Neural progenitor cell (in vitro differentiated cells): ENCODE data around the gene TSC22D4. TPM values are rescaled to one million over a fixed set of nuclear protein-coding genes. Genes with fewer than 3 reads are reported as not detected.
A peak's percentile ranks its signal among the peaks of the same experiment; 100 is the strongest.
"Not testable (repeated sequence)": the region's sequence is repeated elsewhere in the genome, so short reads cannot be mapped to it uniquely, and the experiment has no call there.

ENCODE experiments used
- DNase-seq: peaks from one replicate; pipeline ENCODE4 v3.0.0-alpha.2; 2016; ENCODE audit warnings: low spot score
- H2AFZ ChIP-seq: fragments of 200-600 bp; sonication (generic); replicated peaks from 2 replicates; pipeline ENCODE4 v1.6.1; 2016; ENCODE audit warnings: antibody characterized with exemption
- H3F3A ChIP-seq: fragments of 200-600 bp; sonication (generic); 2 replicates; pipeline ENCODE4 v1.6.1; 2016; ENCODE audit warnings: antibody characterized with exemption, low read depth
- H3K27ac ChIP-seq: fragments of 200-600 bp; sonication (generic); 2 replicates; pipeline ENCODE4 v1.5.1; 2016; ENCODE audit warnings: mild to moderate bottlenecking
- H3K27me3 ChIP-seq: fragments of 200-600 bp; sonication (generic); 2 replicates; pipeline ENCODE4 v1.6.1; 2016; ENCODE audit warnings: mild to moderate bottlenecking, moderate library complexity
- H3K36me3 ChIP-seq: fragments of 200-600 bp; sonication (generic); 2 replicates; pipeline ENCODE4 v1.5.1; 2016
- H3K4me1 ChIP-seq: fragments of 200-600 bp; sonication (generic); 2 replicates; pipeline ENCODE4 v1.6.1; 2016; ENCODE audit warnings: mixed run types
- H3K4me2 ChIP-seq: fragments of 200-600 bp; sonication (generic); 2 replicates; pipeline ENCODE4 v1.6.1; 2016
- H3K4me3 ChIP-seq: fragments of 200-600 bp; sonication (generic); 2 replicates; pipeline ENCODE4 v1.5.1; 2016
- H3K79me2 ChIP-seq: fragments of 200-600 bp; sonication (generic); 2 replicates; pipeline ENCODE4 v1.6.1; 2016; ENCODE audit warnings: low read depth
- H3K9ac ChIP-seq: fragments of 200-600 bp; sonication (generic); 2 replicates; pipeline ENCODE4 v1.6.1; 2016
- H3K9me3 ChIP-seq: fragments of 200-600 bp; sonication (generic); 2 replicates; pipeline ENCODE4 v1.5.1; 2016; ENCODE audit warnings: low read depth
- H4K20me1 ChIP-seq: fragments of 200-600 bp; sonication (generic); 2 replicates; pipeline ENCODE4 v1.6.1; 2016; ENCODE audit warnings: low read depth
- H3K27ac Mint-ChIP-seq: 3 replicates; pipeline ENCODE4 v1.8.0; 2021; ENCODE audit warnings: mixed read lengths
- H3K27me3 Mint-ChIP-seq: 2 replicates; pipeline ENCODE4 v1.8.0; 2022; ENCODE audit warnings: low read depth, mild to moderate bottlenecking, inconsistent platforms, moderate library complexity, mixed read lengths; ENCODE audit not compliant: insufficient read depth
- H3K36me3 Mint-ChIP-seq: 3 replicates; pipeline ENCODE4 v1.8.0; 2021; ENCODE audit warnings: mixed read lengths
- H3K4me1 Mint-ChIP-seq: 3 replicates; pipeline ENCODE4 v1.8.0; 2021; ENCODE audit warnings: mixed read lengths
- H3K4me3 Mint-ChIP-seq: 3 replicates; pipeline ENCODE4 v1.8.0; 2021; ENCODE audit warnings: mild to moderate bottlenecking, moderate library complexity, mixed read lengths
- H3K9me3 Mint-ChIP-seq: 3 replicates; pipeline ENCODE4 v1.8.0; 2020; ENCODE audit warnings: mixed read lengths
- EZH2 ChIP-seq: fragments of 200-600 bp; sonication (generic); IDR thresholded peaks from 2 replicates; pipeline ENCODE4 v1.6.1; 2017; ENCODE audit warnings: antibody characterized with exemption, mild to moderate bottlenecking, moderate library complexity
- EZH2phosphoT487 ChIP-seq: fragments of 200-600 bp; sonication (generic); IDR thresholded peaks from 2 replicates; pipeline ENCODE4 v1.6.1; 2017; ENCODE audit warnings: antibody characterized with exemption
- total RNA-seq: library from RNA; depleted of rRNA; stranded (reverse); fragments of >200 nt; gene quantifications from 2 replicates; pipeline ENCODE4 v1.2.3, GENCODE V29; 2015; ENCODE audit warnings: low replicate concordance
- TF ChIP-seq, protein P1 (sequence below): fragments of 200-600 bp; sonication (generic); IDR thresholded peaks from 2 replicates; pipeline ENCODE4 v1.5.1; 2017; ENCODE audit warnings: antibody characterized with exemption, mild to moderate bottlenecking

Gene TSC22D4
- 11.0 and 17.6 TPM in 2 replicates for total RNA-seq

DNA sequence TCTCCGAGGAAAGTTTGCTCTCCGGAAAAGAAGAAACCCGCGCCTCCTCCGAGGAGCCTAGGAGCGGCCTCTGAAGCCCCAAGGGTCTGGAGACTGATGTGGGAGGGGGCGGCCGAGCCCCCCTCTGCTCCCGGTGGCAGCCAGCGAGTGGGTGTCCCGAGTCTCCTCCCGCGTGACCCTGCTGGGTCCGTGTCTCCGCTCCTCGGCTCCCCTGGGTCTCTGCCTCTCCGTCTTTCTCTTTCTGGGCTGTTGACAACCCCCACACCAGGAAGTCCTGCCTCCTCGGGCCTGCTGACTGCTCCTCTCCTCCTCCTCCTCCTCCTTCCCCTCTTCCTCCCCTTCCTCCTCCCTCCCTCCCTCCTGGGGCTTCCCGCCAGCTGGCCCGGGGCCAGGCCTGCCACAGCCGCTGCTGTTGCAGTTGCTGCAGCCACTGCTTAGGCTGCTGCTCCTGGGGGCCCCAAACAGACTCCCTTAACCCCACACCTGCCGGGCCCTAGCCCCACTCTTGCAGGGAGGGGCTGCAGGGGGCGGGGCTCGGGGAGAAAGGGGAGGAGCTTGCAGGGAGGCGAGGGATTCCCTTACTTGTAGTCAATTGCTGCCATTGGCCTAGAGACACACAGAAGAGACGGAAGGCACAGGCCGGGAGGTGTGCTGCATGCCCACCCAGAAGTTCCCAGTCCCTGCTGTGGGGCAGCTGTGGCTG, at the start of gene TSC22D4:
TSC22D4 (minus strand) TSS at position 257 of the 703 bp plus-strand sequence. CDS start 1,176 bp downstream, outside the sequence.
- H3K4me3 ChIP-seq = peak within 1 kb of the TSS; percentile 71
- peaks cover 9% of the 10 kb centered on the region for H3K27me3 ChIP-seq
- H3K27ac ChIP-seq = no peak within 1 kb of the TSS
- peaks cover 3% of the 10 kb centered on the region for H3K27me3 Mint-ChIP-seq
- H3K4me1 ChIP-seq = peaks cover 16% of the 10 kb centered on the region
- no peaks in the 10 kb centered on the region for H3K36me3 Mint-ChIP-seq
- no peaks in the 10 kb centered on the region for H3K9me3 ChIP-seq
- TF ChIP-seq, protein P1, sequence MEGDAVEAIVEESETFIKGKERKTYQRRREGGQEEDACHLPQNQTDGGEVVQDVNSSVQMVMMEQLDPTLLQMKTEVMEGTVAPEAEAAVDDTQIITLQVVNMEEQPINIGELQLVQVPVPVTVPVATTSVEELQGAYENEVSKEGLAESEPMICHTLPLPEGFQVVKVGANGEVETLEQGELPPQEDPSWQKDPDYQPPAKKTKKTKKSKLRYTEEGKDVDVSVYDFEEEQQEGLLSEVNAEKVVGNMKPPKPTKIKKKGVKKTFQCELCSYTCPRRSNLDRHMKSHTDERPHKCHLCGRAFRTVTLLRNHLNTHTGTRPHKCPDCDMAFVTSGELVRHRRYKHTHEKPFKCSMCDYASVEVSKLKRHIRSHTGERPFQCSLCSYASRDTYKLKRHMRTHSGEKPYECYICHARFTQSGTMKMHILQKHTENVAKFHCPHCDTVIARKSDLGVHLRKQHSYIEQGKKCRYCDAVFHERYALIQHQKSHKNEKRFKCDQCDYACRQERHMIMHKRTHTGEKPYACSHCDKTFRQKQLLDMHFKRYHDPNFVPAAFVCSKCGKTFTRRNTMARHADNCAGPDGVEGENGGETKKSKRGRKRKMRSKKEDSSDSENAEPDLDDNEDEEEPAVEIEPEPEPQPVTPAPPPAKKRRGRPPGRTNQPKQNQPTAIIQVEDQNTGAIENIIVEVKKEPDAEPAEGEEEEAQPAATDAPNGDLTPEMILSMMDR = no peak
- no peak for TF ChIP-seq EZH2
- TF ChIP-seq EZH2phosphoT487 = no peak
- H3K4me1 Mint-ChIP-seq = peaks cover 40% of the 10 kb centered on the region
- peak within 1 kb of the TSS; percentile 92 for H3K4me3 Mint-ChIP-seq
- peak within 1 kb of the TSS; percentile 91 for H3K27ac Mint-ChIP-seq
- peak within 1 kb of the TSS; percentile 54 for H2AFZ ChIP-seq
- peak within 1 kb of the TSS; percentile 94 for H3K4me2 ChIP-seq
- H3K9ac ChIP-seq = peak within 1 kb of the TSS; percentile 60
- H4K20me1 ChIP-seq = peaks cover 6% of the 10 kb centered on the region
- H3F3A ChIP-seq = peaks cover 27% of the 10 kb centered on the region
- DNase-seq = peak; percentile 92
- no peaks in the 10 kb centered on the region for H3K9me3 Mint-ChIP-seq
- no peaks in the 10 kb centered on the region for H3K36me3 ChIP-seq
- H3K79me2 ChIP-seq = peaks cover 14% of the 10 kb centered on the region

DNA sequence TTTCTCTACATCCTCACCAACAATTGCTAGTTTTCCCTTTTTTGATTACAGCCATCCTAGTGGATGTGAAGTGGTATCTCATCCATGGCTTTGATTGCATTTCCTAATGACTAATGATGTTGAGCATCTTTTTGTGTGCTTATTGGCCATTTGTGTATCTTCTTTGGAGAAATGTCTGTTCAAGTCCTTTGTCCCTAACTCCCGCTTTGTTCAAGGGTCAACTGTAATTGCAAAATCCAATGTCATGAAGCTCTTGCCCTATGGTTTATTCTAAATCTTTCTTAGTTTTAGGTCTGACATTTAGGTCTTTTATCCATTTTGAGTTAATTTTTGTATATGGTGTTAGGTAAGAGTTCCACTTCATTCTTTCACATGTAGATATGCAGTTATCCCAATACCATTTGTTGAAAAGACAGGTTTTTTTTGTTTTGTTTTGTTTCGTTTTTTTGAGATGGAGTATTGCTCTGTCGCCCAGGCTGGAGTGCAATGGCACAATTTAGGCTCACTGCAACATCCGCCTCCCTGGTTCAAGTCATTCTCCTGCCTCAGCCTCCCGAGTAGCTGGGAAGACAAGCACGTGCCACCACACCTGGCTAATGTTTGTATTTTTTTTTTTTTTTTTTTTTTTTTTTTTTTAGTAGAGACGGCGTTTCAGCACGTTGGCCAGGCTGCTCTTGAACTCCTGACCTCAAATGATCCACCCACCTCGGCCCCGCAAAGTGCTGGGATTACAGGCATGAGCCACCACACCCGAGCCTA, 49.3 kb upstream of the TSC22D4 start:
- H3K4me3 Mint-ChIP-seq, H3K4me1 ChIP-seq, H2AFZ ChIP-seq, H3K36me3 ChIP-seq, H3K4me1 Mint-ChIP-seq, H3K4me2 ChIP-seq, H3K27me3 Mint-ChIP-seq, H4K20me1 ChIP-seq, H3K9ac ChIP-seq, H3K79me2 ChIP-seq, H3K27ac Mint-ChIP-seq, H3K27me3 ChIP-seq, H3K27ac ChIP-seq, H3K9me3 ChIP-seq, H3K36me3 Mint-ChIP-seq, H3K4me3 ChIP-seq, H3F3A ChIP-seq, H3K9me3 Mint-ChIP-seq, DNase-seq: not testable (repeated sequence)

DNA sequence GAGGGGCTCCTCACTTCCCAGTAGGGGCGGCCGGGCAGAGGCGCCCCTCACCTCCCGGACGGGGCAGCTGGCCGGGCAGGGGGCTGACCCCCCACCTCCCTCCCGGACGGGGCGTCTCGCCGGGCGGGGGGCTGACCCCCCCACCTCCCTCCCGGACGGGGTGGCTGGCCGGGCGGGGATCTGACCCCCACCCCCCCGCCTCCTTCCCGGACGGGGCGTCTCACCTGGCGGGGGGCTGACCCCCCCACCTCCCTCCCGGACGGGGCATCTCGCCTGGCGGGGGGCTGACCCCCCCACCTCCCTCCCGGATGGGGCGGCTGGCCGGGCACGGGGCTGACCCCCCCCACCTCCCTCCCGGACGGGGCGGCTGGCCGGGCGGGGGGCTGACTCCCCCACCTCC, 44.2 kb upstream of the TSC22D4 start:
- not testable (repeated sequence) for H3K36me3 Mint-ChIP-seq, DNase-seq, H3K27ac ChIP-seq, H4K20me1 ChIP-seq, H3K27me3 ChIP-seq, H3K9me3 Mint-ChIP-seq, H2AFZ ChIP-seq, H3K27ac Mint-ChIP-seq, H3F3A ChIP-seq, H3K36me3 ChIP-seq, H3K4me3 Mint-ChIP-seq, H3K9me3 ChIP-seq, H3K27me3 Mint-ChIP-seq, H3K4me2 ChIP-seq, H3K4me1 Mint-ChIP-seq, H3K4me1 ChIP-seq, H3K9ac ChIP-seq, H3K79me2 ChIP-seq, H3K4me3 ChIP-seq

DNA sequence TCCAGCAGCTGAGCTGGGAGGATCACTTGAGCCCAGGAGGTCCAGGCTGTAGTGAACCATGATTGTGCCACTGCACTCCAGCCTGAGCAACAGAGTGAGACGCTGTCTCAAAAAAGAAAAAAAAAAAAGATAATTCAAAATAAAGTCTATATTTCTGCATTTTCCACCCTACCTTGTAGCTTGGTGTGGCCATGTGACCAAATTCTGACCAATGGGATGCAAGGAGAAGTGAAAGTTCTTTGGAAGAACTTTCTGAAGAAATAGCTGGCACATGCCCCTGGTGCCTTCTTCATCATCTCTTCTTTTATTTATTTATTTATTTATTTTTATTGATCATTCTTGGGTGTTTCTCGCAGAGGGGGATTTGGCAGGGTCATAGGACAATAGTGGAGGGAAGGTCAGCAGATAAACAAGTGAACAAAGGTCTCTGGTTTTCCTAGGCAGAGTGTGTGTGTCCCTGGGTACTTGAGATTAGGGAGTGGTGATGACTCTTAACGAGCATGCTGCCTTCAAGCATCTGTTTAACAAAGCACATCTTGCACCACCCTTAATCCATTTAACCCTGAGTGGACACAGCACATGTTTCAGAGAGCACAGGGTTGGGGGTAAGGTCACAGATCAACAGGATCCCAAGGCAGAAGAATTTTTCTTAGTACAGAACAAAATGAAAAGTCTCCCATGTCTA, 43.0 kb upstream of the TSC22D4 start:
- not testable (repeated sequence) for H3K9ac ChIP-seq, H3K79me2 ChIP-seq, H3K27ac ChIP-seq, H3K4me3 Mint-ChIP-seq, H3K4me3 ChIP-seq, H3K27ac Mint-ChIP-seq, H3K27me3 ChIP-seq, H3K27me3 Mint-ChIP-seq, H3K9me3 ChIP-seq, H3K4me2 ChIP-seq, H3K36me3 ChIP-seq, H2AFZ ChIP-seq, H4K20me1 ChIP-seq, H3K4me1 Mint-ChIP-seq, DNase-seq, H3K9me3 Mint-ChIP-seq, H3K36me3 Mint-ChIP-seq, H3K4me1 ChIP-seq, H3F3A ChIP-seq
